Heart right ventricle (tissue), 16 donors: ENCODE data around the gene DIP2C. TPM values are rescaled to one million over a fixed set of nuclear protein-coding genes. Genes with fewer than 3 reads are reported as not detected.
A peak's percentile ranks its signal among the peaks of the same experiment; 100 is the strongest.
"Not testable (repeated sequence)": the region's sequence is repeated elsewhere in the genome, so short reads cannot be mapped to it uniquely, and the experiment has no call there.

Experiments used
- ATAC-seq, 8 donors: fragments of 200-7000 bp; cut with Tn5 transposase; one replicate each; pipeline ENCODE4 v1.9.1; 2020; ENCODE audit warnings: mild to moderate bottlenecking in 8 of 8, moderate library complexity in 8 of 8, moderate number of reproducible peaks in 1 of 8
- DNase-seq, 2 donors: peaks; one replicate each; pipeline ENCODE4 v3.0.0-alpha.2; 2020
- H3K27ac ChIP-seq, 10 donors: fragments of 200-600 bp; sonication (generic) in 2 of 10; one replicate each; pipeline versions ENCODE4 v1.5.0 to v1.8.0; 2020 to 2022; ENCODE audit warnings: mild to moderate bottlenecking in 3 of 10
- H3K27me3 ChIP-seq, 7 donors: fragments of 200-600 bp; one replicate each; pipeline ENCODE4 v1.8.0; 2021 to 2022; ENCODE audit warnings: mild to moderate bottlenecking in 2 of 7
- H3K36me3 ChIP-seq, 9 donors: fragments of 200-600 bp; sonication (generic) in 1 of 9; one replicate each; pipeline versions ENCODE4 v1.5.0 to v1.8.0; 2020 to 2022; ENCODE audit warnings: mild to moderate bottlenecking in 2 of 9
- H3K4me1 ChIP-seq, 9 donors: fragments of 200-600 bp; sonication (generic) in 1 of 9; one replicate each; pipeline versions ENCODE4 v1.5.0 to v1.8.0; 2020 to 2022; ENCODE audit warnings: mild to moderate bottlenecking in 4 of 9
- H3K4me3 ChIP-seq, 10 donors: fragments of 200-600 bp; sonication (generic) in 2 of 10; one replicate each; pipeline versions ENCODE4 v1.5.0 to v1.8.0; 2020 to 2022; ENCODE audit warnings: mild to moderate bottlenecking in 7 of 10, moderate library complexity in 2 of 10
- H3K9me3 ChIP-seq, 11 donors: fragments of 200-600 bp in 10 of 11; sonication (generic) in 2 of 11; one replicate each; pipeline versions ENCODE4 v1.5.0 to v1.8.0; 2013 to 2022; ENCODE audit warnings: mild to moderate bottlenecking in 2 of 11, control low read depth in 1 of 11, moderate library complexity in 1 of 11
- WGBS, 2 donors: extraction: QIAGEN DNeasy Blood & Tissue Kit; methylation state at CpG; one replicate each; pipeline ENCODE4 v1.1.7; 2013; ENCODE audit warnings: inconsistent platforms in 1 of 2; 5-methylcytosine and 5-hydroxymethylcytosine counted together
- intact Hi-C, 10 donors: fragments of 100-400 bp; cut with DNase I; formaldehyde crosslinking; loops; one replicate each; pipeline versions ENCODE4 v1.11.1 to v1.14.2; 2022
- polyA plus RNA-seq, 2 donors: library from polyadenylated mRNA; stranded (reverse); fragments of 200-250 nt; gene quantifications; one replicate each; pipeline ENCODE4 v1.2.3, GENCODE V29; 2013
- total RNA-seq, 10 donors: library from RNA; stranded (reverse); fragmentation: NEBNext Ultra II Directional in 3 of 10; extraction: Animal tissue kit (Norgen Biotek cat#: 25700) in 3 of 10; gene quantifications; one replicate each; pipeline versions ENCODE4 v1.2.1 to v1.2.4, GENCODE V29; 2021 to 2023
- TF ChIP-seq, protein P1 (sequence below), 9 donors: fragments of 200-600 bp; sonication (generic) in 2 of 9; IDR thresholded peaks; one replicate each; pipeline versions ENCODE4 v1.5.0 to v1.8.0; 2021 to 2022; ENCODE audit warnings: antibody characterized with exemption in 9 of 9, mild to moderate bottlenecking in 5 of 9, moderate library complexity in 1 of 9
- donor health status: Arrhythmogenic right ventricular cardiomyopathy.
- donor health status: ischemic (EF 13 %, LVEDD 7.1; RV severe dilation, severe dysfunction).
- donor health status: healthy with polysubstance abuse.
- donor health status: DM: no; HTN: yes; CAD: no.
- donor health status: DM: no; HTN: no; CAD: no.
- donor health status: ischemic (EF 25% LVEDD 6.9; RV normal size, moderate dysfunction).
- donor health status: ischemic (EF 25% LVEDD 5.7; RV mildly dilated, moderate dysfunction).
- donor health status: healthy.
- donor health status: DM: yes; HTN: yes; CAD: no.
- donor health status: Ischemic cardiomyopathy.
- donor health status: ischemic (EF 35%, LVEDD 5.7; RV mildly dilated, moderate dysfunction).
- donor health status: nonischemic (EF 11% LVEDD 7.7; RV severe dilation, severe dysfunction).
- donor health status: DM: yes; HTN: yes; CAD: no.
- donor health status: PGD.
- donor health status: ischemic (EF 29% LVEDD 5.4; RV normal size, mild dysfunction).
- donor health status: nonischemic (EF 23%, LVEDD 6.1; RV moderate dilation, normal function).

DIP2C gene
- total and polyA plus RNA-seq, 12 donors: 7.1 to 48.2 (median 33.7) TPM

- TF ChIP-seq, protein P1, sequence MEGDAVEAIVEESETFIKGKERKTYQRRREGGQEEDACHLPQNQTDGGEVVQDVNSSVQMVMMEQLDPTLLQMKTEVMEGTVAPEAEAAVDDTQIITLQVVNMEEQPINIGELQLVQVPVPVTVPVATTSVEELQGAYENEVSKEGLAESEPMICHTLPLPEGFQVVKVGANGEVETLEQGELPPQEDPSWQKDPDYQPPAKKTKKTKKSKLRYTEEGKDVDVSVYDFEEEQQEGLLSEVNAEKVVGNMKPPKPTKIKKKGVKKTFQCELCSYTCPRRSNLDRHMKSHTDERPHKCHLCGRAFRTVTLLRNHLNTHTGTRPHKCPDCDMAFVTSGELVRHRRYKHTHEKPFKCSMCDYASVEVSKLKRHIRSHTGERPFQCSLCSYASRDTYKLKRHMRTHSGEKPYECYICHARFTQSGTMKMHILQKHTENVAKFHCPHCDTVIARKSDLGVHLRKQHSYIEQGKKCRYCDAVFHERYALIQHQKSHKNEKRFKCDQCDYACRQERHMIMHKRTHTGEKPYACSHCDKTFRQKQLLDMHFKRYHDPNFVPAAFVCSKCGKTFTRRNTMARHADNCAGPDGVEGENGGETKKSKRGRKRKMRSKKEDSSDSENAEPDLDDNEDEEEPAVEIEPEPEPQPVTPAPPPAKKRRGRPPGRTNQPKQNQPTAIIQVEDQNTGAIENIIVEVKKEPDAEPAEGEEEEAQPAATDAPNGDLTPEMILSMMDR (IDR thresholded peaks at IDR 0.05): no peak
- Histone ChIP-seq H3K4me1 (peaks cover 2 to 56% (median 38%) of the 10 kb centered on the region in 9 donors), H3K27ac (peak overlapping the region in 8 of 10 donors; percentile 45 to 76 (median 68)), H3K36me3 (peaks cover 0 to 4% (median 0%) of the 10 kb centered on the region in 9 donors), H3K4me3 (peak overlapping the region in 8 of 10 donors; percentile 20 to 41 (median 36)), H3K9me3 (peaks cover 0 to 14% (median 4%) of the 10 kb centered on the region in 11 donors), H3K27me3 (no peaks in the 10 kb centered on the region)
- no peak for DNase-seq
- WGBS, 2 donors: 52 to 53% methylated on average over 23 to 24 of the region's 24 CpGs
- peak; percentile 36 to 72 (median 63) for ATAC-seq
- intact Hi-C loops: no loop called here
These were observed 39.5 kb downstream of the DIP2C start for GRCh38 chr10:649798-650440.

DNA sequence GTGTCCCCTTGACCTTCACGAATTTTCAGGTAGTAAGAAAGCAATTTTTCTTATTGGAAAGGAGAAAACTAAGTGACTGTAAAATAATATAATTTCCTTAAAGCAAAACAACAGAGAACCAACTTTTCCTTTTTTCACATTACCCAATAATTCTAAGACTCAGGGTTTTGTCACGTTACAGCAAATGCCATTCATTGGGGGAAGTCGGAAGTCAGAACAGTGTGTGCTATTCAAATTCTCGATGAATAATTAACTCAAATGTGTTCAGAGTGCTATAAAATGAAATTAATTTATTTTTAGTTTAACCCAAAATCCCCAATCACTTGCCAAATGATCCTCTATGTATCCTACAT lies 40.0 kb downstream of the DIP2C start:
- WGBS, 2 donors: 87 to 90% methylated on average over 4 of the region's 4 CpGs
- ATAC-seq: no peak
- intact Hi-C loops: no loop called here

GRCh38 chr10:647019-647418 lies 42.4 kb downstream of the DIP2C start:
- ATAC-seq, H3K27ac ChIP-seq, DNase-seq, H3K27me3 ChIP-seq, H3K4me3 ChIP-seq, intact Hi-C loops: not testable (repeated sequence)
- H3K4me1 ChIP-seq: peaks cover 2 to 36% (median 29%) of the 10 kb centered on the region in 9 donors
- H3K36me3 ChIP-seq: peaks cover 0 to 11% (median 0%) of the 10 kb centered on the region in 9 donors
- WGBS, 2 donors: 98% methylated on average over 15 of the region's 15 CpGs
- peaks cover 0 to 23% (median 7%) of the 10 kb centered on the region in 11 donors for H3K9me3 ChIP-seq

More for the DNA sequence above, 40.0 kb downstream of the DIP2C start:
- TF ChIP-seq, protein P1 (IDR thresholded peaks at IDR 0.05): no peak
- DNase-seq: no peak
- H3K27ac ChIP-seq: peak overlapping the region in 6 of 10 donors; percentile 59 to 76 (median 68)
- peak overlapping the region in 1 of 10 donors; percentile 41 for H3K4me3 ChIP-seq
- H3K27me3 ChIP-seq: no peaks in the 10 kb centered on the region
- peaks cover 0 to 9% (median 0%) of the 10 kb centered on the region in 9 donors for H3K36me3 ChIP-seq
- H3K4me1 ChIP-seq: peaks cover 2 to 51% (median 33%) of the 10 kb centered on the region in 9 donors
- H3K9me3 ChIP-seq: peaks cover 0 to 19% (median 7%) of the 10 kb centered on the region in 11 donors

GRCh38 chr10:646118-646524 lies 43.3 kb downstream of the DIP2C start:
- Histone ChIP-seq H3K4me3 (no peak overlapping the region), H3K9me3 (peaks cover 0 to 23% (median 7%) of the 10 kb centered on the region in 11 donors), H3K4me1 (peaks cover 2 to 28% (median 23%) of the 10 kb centered on the region in 9 donors), H3K27me3 (no peaks in the 10 kb centered on the region), H3K36me3 (peaks cover 0 to 11% (median 0%) of the 10 kb centered on the region in 9 donors), H3K27ac (no peak overlapping the region)
- TF ChIP-seq, protein P1 (IDR thresholded peaks at IDR 0.05): no peak
- ATAC-seq: no peak
- 78 to 88% methylated on average over 14 of the region's 14 CpGs for WGBS, 2 donors
- intact Hi-C loops: no loop called here
- DNase-seq: no peak

DNA sequence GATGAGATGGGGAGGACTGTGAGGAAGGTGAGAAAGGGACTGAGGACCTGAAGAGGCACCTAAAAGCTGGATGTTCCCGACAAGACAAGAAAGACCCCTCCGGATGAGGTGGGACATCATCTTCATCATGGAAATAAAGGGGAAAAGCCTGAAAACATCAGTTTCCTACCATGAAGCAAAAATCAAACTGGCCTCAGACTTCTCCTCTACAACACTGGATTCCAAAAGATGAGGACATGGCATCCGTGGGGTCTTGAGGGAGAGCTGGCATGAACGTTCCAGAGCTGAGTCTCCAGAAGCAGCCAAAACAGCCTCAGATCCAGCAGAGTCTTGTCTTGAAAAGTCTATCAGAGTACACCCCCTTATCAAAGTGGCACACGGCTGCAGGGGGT lies 44.5 kb downstream of the DIP2C start:
- H3K4me1 ChIP-seq: peaks cover 0 to 17% (median 12%) of the 10 kb centered on the region in 9 donors
- 96 to 99% methylated on average over 5 of the region's 5 CpGs for WGBS, 2 donors
- TF ChIP-seq, protein P1 (IDR thresholded peaks at IDR 0.05): no peak
- ATAC-seq (no peak), DNase-seq (no peak)
- intact Hi-C loops: no loop called here
- H3K27ac ChIP-seq: no peak overlapping the region
- H3K27me3 ChIP-seq: no peaks in the 10 kb centered on the region
- H3K9me3 ChIP-seq: peaks cover 0 to 23% (median 7%) of the 10 kb centered on the region in 11 donors
- peaks cover 0 to 11% (median 0%) of the 10 kb centered on the region in 9 donors for H3K36me3 ChIP-seq
- no peak overlapping the region for H3K4me3 ChIP-seq
